ENCODE results near the gene GABRP. TPM values are rescaled to one million over a fixed set of nuclear protein-coding genes. Genes with fewer than 3 reads are reported as not detected.

Gene GABRP
- total and polyA plus RNA-seq, 2 donors (not counting 3 experiments of a cell fraction or from before 2014, with no cell fraction given) = 0.66 to 3.0 TPM

Other genes with a start within 250 kb of the GABRP start
- 13.6 and 17.1 TPM in 2 replicates for gene RANBP17, start 78.3 kb downstream of the GABRP start, total RNA-seq
- 5.6 and 6.1 TPM in 2 replicates for gene RANBP17, start 78.3 kb downstream of the GABRP start, polyA plus RNA-seq

Data from endothelial cell of umbilical vein (primary cell).